HepG2 (cell line): Measurements from ENCODE around the gene UNC5B. TPM values are rescaled to one million over a fixed set of nuclear protein-coding genes. Genes with fewer than 3 reads are reported as not detected.

ENCODE experiments used
- GABPB1 ChIP-seq: IDR thresholded peaks from 2 replicates; pipeline ENCODE4 v1.6.1; 2016; ENCODE audit warnings: mild to moderate bottlenecking, missing genetic modification reagents, moderate library complexity, missing compliant biosample characterization
- MXD3 ChIP-seq: IDR thresholded peaks from 2 replicates; pipeline ENCODE4 v1.6.1; 2016; ENCODE audit warnings: mild to moderate bottlenecking, missing biosample characterization, missing genetic modification reagents
- RARA ChIP-seq: IDR thresholded peaks from 2 replicates; pipeline ENCODE4 v1.6.1; 2016; ENCODE audit warnings: missing genetic modification reagents, missing compliant biosample characterization
- ZNF318 ChIP-seq: sonication (generic); formaldehyde crosslinking; IDR thresholded peaks from 2 replicates; pipeline ENCODE4 v1.4.0; 2020; ENCODE audit warnings: mild to moderate bottlenecking, missing genetic modification reagents
- ZNF564 ChIP-seq: sonication (generic); formaldehyde crosslinking; IDR thresholded peaks from 2 replicates; pipeline ENCODE4 v1.8.1; 2023; ENCODE audit warnings: mild to moderate bottlenecking, missing genetic modification reagents
- polyA plus RNA-seq, 8 experiments: library from polyadenylated mRNA; depleted of rRNA in 3 of 8; stranded (reverse) in 7 of 8; unstranded in 1 of 8; fragments of >200 nt; fragmentation: Illumina TruSeq in 4 of 8; extraction: Trizol in 4 of 8; gene quantifications; 2 replicates each; pipeline versions ENCODE4 v1.2.1 to v1.2.3, GENCODE V29; 2011 to 2016; ENCODE audit warnings: low read depth in 4 of 8, missing spikeins in 1 of 8, mixed read lengths in 1 of 8; ENCODE audit not compliant: insufficient read depth in 1 of 8
- total RNA-seq, 5 experiments: library from RNA; depleted of rRNA; stranded (reverse); fragments of >200 nt; fragmentation: Illumina TruSeq; extraction: Trizol; gene quantifications; 2 replicates each; pipeline ENCODE4 v1.2.3, GENCODE V29; 2016; ENCODE audit warnings: low read depth in 1 of 5
- TF ChIP-seq, protein P1 (sequence below): IDR thresholded peaks from 2 replicates; pipeline ENCODE4 v1.4.0; 2020; ENCODE audit warnings: mild to moderate bottlenecking, missing genetic modification reagents
- TF ChIP-seq, protein P2 (sequence below), 2 experiments: sonication (generic) in 1 of 2; formaldehyde crosslinking in 1 of 2; IDR thresholded peaks; 2 replicates each; pipeline versions ENCODE4 v1.6.1 to v1.9.0; 2014 to 2022; ENCODE audit warnings: antibody characterized with exemption in 1 of 2, borderline replicate concordance in 1 of 2, inconsistent platforms in 1 of 2, low read depth in 1 of 2, missing genetic modification reagents in 1 of 2

Gene UNC5B
- total and polyA plus RNA-seq, 2 of the 13 experiments (the other 11 are each of a cell fraction or from before 2014, with no cell fraction given), result 0.07 TPM

DNA sequence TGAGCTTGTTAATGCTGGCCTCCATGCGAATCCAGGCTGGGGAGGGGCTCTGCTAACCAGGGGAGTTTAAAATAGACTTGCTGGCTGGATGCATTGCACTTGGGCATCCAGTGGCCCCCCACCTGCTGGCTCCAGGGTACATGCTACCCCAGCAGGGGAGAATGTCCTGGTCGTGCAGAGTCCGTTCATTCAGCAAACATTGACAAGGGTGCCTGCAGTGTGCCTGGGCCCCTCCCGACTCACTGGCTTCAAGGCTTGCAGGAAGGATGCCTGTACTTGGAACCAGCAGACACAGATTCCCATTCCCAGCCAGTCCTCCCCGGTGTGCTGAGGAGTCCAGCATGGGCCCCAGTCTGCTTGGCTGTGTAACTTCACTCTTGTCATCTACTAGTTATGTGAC is 108.2 kb downstream of the UNC5B start (continued):
- TF ChIP-seq, protein P1, sequence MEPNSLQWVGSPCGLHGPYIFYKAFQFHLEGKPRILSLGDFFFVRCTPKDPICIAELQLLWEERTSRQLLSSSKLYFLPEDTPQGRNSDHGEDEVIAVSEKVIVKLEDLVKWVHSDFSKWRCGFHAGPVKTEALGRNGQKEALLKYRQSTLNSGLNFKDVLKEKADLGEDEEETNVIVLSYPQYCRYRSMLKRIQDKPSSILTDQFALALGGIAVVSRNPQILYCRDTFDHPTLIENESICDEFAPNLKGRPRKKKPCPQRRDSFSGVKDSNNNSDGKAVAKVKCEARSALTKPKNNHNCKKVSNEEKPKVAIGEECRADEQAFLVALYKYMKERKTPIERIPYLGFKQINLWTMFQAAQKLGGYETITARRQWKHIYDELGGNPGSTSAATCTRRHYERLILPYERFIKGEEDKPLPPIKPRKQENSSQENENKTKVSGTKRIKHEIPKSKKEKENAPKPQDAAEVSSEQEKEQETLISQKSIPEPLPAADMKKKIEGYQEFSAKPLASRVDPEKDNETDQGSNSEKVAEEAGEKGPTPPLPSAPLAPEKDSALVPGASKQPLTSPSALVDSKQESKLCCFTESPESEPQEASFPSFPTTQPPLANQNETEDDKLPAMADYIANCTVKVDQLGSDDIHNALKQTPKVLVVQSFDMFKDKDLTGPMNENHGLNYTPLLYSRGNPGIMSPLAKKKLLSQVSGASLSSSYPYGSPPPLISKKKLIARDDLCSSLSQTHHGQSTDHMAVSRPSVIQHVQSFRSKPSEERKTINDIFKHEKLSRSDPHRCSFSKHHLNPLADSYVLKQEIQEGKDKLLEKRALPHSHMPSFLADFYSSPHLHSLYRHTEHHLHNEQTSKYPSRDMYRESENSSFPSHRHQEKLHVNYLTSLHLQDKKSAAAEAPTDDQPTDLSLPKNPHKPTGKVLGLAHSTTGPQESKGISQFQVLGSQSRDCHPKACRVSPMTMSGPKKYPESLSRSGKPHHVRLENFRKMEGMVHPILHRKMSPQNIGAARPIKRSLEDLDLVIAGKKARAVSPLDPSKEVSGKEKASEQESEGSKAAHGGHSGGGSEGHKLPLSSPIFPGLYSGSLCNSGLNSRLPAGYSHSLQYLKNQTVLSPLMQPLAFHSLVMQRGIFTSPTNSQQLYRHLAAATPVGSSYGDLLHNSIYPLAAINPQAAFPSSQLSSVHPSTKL (CRISPR knock-in tag), result peak; percentile 36; the same call in 1 of the 2 replicates
- TF ChIP-seq MXD3 (CRISPR knock-in tag), result no peak
- TF ChIP-seq RARA (CRISPR knock-in tag), result 0 out of 2 replicates have a peak, but pooled peaks have one; percentile 26
- 0 out of 2 replicates have a peak, but pooled peaks have one; percentile 50 for TF ChIP-seq ZNF318
- peak; percentile 15; the same call in 1 of the 2 replicates for TF ChIP-seq GABPB1 (CRISPR knock-in tag)
- peak; percentile 100 for TF ChIP-seq ZNF564 (CRISPR knock-in tag)
- TF ChIP-seq, protein P2, sequence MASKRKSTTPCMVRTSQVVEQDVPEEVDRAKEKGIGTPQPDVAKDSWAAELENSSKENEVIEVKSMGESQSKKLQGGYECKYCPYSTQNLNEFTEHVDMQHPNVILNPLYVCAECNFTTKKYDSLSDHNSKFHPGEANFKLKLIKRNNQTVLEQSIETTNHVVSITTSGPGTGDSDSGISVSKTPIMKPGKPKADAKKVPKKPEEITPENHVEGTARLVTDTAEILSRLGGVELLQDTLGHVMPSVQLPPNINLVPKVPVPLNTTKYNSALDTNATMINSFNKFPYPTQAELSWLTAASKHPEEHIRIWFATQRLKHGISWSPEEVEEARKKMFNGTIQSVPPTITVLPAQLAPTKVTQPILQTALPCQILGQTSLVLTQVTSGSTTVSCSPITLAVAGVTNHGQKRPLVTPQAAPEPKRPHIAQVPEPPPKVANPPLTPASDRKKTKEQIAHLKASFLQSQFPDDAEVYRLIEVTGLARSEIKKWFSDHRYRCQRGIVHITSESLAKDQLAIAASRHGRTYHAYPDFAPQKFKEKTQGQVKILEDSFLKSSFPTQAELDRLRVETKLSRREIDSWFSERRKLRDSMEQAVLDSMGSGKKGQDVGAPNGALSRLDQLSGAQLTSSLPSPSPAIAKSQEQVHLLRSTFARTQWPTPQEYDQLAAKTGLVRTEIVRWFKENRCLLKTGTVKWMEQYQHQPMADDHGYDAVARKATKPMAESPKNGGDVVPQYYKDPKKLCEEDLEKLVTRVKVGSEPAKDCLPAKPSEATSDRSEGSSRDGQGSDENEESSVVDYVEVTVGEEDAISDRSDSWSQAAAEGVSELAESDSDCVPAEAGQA (IDR thresholded peaks at IDR 0.05; ENCODE audit: low read depth), result no peak
- TF ChIP-seq, protein P2 (CRISPR knock-in tag; IDR thresholded peaks at IDR 0.05; ENCODE audit: borderline replicate concordance), result no peak
